ENCODE measurements around the gene POLD2.

The POLD2 gene

DNA sequence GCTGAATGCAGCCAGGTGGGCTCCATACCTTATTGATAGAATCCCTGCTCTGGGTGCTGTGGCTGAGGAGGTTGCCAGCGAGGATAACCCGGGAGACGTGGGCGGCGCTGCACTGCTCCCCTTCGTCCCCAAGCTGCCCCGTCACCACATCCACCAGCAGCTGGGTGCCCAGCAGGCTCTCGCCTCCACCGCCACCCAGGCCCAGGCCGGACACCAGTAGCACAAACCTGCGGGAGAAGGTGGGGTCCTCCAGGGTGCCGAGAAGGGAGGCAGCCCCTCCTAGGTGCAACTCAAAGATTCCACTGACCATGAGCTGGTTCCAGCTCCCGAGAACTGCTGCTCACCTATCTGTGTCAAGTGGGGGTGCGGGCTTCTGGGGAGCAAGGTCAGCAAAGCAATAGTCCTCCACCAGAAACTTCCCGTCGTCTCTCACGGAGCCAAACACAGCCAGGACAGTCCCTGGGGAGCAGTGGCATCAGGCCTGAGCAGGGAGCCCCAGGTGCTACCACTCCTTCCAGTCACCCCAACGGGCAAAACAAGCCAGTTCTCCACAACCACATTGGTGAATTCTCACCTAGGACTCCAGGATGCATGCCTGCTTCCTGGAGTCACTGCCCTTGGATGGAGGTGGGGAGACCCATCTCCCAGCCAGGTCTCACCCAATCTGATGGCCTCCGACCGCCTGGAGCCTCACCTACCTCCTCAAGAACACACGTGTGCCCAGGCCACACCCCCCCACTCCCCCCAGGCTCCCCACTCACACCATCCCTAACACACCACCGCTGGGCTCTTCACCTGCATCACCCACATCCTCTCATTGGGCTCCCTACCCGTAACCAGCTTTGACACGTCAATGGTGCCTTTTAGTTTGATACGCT, 6.3 kb downstream of the POLD2 start:
- Histone ChIP-seq H3K9me3 (ENCODE audit: control insufficient read depth, insufficient read depth, low read length) (no peaks in the 10 kb centered on the region), H3K36me3 (ENCODE audit: insufficient read depth, low read length) (peaks cover 14% of the 10 kb centered on the region; the same call in 1 of the 2 replicates), H3K4me1 (ENCODE audit: insufficient read depth, low read length) (no peaks in the 10 kb centered on the region), H3K9ac (ENCODE audit: low read depth, low read length) (no peak overlapping the region)

DNA sequence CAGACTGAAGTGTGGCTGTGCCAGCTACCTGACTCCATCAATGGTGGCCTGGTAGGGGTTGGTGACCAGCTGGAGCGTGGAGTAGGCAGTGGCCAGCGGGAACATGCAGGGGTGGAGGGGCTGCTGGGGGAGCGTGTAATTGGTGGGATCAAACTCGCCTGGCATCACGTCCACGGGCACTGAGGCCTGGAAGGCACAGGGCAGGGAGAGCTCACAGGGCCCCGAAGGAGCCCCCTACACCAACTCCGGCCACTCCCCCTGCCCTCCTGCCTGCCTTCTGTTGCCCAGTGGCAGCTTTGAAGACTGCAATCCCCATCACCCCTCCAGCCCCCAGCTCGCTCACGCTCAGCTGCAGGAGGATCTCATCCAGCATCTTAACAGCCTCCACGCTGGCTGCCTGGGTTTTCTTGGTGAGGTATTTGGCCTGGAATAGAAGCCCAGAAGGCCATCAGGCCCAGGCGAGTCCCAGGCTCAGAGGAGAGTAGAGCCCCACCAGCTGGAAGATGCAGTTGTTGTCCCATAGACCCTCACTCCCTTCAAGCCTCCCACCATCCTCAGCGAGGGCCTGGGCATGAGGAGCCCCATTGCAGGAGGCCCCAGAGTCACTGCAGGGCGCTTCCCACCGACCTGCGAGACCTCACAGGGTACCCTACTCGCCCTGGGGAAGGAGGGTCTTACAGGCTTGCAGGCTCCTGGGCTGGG, 7.1 kb downstream of the POLD2 start:
- no peaks in the 10 kb centered on the region for H3K9me3 ChIP-seq (ENCODE audit: control insufficient read depth, insufficient read depth, low read length)
- H3K9ac ChIP-seq (ENCODE audit: low read depth, low read length), result no peak overlapping the region
- H3K4me1 ChIP-seq (ENCODE audit: insufficient read depth, low read length), result no peaks in the 10 kb centered on the region
- H3K36me3 ChIP-seq (ENCODE audit: insufficient read depth, low read length), result peaks cover 14% of the 10 kb centered on the region; the same call in 1 of the 2 replicates

DNA sequence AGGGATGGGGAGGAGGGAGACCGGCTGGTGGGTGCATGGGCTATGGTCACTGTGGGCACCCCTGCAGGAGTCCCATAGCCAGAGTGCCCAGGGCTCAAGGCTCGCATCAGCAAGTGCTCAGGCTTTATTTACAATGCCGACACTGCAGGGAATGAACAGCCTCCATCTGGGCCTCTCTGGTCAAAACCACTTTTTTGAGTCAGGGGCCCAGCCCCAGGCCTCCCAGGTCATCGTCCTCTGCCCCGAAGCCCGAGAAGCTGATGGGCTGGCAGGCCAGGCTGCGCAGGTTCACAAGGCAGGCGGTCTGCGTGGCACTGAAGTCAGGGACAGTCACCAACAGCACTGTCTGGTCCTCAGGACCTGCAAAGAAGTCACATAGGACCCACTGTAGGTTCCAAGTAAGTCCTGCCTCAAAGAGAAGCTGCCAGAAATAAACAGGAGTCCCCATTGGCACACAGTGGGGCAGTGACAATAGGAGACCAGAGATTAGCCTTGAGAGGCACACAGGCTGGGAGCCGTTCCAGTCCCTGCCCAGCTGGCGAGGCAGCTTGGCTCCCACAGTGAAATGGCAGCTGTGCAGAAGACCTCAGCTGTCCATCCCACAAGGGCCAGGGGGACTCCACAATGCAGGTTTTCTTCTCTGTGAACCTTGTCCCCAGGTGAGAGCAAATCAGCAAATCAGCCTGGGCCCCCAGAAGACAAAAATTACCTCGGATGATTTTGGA, 8.6 kb downstream of the POLD2 start:
- no peak overlapping the region for H3K9ac ChIP-seq (ENCODE audit: low read depth, low read length)
- H3K9me3 ChIP-seq (ENCODE audit: control insufficient read depth, insufficient read depth, low read length), result no peaks in the 10 kb centered on the region
- peaks cover 6% of the 10 kb centered on the region; the same call in 1 of the 2 replicates for H3K36me3 ChIP-seq (ENCODE audit: insufficient read depth, low read length)
- no peaks in the 10 kb centered on the region for H3K4me1 ChIP-seq (ENCODE audit: insufficient read depth, low read length)

DNA sequence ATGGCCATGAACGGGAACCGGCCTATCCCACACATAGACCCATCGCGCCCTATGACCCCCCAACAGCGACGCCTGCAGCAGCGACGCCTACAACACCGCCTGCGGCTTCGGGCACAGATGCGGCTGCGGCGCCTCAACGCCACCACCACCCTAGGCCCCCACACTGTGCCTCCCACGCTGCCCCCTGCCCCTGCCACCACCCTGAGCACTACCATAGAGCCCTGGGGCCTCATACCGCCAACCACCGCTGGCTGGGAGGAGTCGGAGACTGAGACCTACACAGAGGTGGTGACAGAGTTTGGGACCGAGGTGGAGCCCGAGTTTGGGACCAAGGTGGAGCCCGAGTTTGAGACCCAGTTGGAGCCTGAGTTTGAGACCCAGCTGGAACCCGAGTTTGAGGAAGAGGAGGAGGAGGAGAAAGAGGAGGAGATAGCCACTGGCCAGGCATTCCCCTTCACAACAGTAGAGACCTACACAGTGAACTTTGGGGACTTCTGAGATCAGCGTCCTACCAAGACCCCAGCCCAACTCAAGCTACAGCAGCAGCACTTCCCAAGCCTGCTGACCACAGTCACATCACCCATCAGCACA, 9.5 kb downstream of the POLD2 start:
- H3K9ac ChIP-seq (ENCODE audit: low read depth, low read length), result no peak overlapping the region; the same call in 1 of the 2 replicates
- no peaks in the 10 kb centered on the region for H3K9me3 ChIP-seq (ENCODE audit: control insufficient read depth, insufficient read depth, low read length)
- H3K4me1 ChIP-seq (ENCODE audit: insufficient read depth, low read length), result no peaks in the 10 kb centered on the region
- peaks cover 6% of the 10 kb centered on the region; the same call in 1 of the 2 replicates for H3K36me3 ChIP-seq (ENCODE audit: insufficient read depth, low read length)

DNA sequence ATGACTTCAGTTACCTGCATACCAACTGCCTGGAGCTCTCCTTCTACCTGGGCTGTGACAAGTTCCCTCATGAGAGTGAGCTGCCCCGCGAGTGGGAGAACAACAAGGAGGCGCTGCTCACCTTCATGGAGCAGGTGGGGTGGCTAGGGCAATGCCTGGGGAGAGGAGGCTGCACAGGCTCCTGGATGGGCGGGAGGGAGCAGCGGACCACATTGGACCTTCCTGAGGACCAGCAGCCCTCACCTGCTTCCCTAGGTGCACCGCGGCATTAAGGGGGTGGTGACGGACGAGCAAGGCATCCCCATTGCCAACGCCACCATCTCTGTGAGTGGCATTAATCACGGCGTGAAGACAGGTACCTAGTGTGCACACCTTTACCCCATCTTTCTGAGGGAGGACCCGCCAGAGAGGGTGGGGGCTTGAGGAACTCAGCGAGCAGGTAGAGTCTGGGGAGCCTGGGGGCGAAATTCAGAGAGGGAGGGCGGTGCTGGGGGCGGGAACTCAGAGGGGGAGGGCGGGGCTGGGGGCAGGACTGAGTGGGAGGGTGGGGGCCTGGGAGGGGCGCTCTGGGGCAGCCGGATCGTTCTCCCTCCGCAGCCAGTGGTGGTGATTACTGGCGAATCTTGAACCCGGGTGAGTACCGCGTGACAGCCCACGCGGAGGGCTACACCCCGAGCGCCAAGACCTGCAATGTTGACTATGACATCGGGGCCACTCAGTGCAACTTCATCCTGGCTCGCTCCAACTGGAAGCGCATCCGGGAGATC, 10.2 kb downstream of the POLD2 start:
- Histone ChIP-seq H3K9ac (ENCODE audit: low read depth, low read length) (peak overlapping the region; percentile 31; the same call in 1 of the 2 replicates), H3K9me3 (ENCODE audit: control insufficient read depth, insufficient read depth, low read length) (no peaks in the 10 kb centered on the region), H3K4me1 (ENCODE audit: insufficient read depth, low read length) (no peaks in the 10 kb centered on the region), H3K36me3 (ENCODE audit: insufficient read depth, low read length) (peaks cover 6% of the 10 kb centered on the region; the same call in 1 of the 2 replicates)

DNA sequence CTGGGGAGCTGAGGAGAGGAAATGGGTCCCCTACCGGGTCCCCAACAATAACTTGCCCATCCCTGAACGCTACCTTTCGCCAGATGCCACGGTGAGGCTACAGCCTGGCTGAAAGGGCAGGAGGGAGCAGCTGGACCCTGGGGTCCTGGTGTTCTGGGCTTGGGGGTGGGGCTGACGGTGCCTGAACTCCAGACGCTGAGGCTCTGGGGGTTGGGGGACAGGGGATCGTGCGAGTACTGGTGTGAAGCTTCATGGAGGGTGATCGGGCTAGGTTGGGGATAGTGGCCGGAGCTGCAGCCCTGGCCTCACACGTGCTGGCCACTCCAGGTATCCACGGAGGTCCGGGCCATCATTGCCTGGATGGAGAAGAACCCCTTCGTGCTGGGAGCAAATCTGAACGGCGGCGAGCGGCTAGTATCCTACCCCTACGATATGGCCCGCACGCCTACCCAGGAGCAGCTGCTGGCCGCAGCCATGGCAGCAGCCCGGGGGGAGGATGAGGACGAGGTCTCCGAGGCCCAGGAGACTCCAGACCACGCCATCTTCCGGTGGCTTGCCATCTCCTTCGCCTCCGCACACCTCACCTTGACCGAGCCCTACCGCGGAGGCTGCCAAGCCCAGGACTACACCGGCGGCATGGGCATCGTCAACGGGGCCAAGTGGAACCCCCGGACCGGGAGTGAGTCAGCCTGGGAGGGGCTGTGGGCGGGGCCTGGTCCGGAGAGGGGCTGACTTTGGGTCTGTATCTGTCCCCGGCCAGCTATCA, 10.9 kb downstream of the POLD2 start:
- no peaks in the 10 kb centered on the region for H3K9me3 ChIP-seq (ENCODE audit: control insufficient read depth, insufficient read depth, low read length)
- peaks cover 3% of the 10 kb centered on the region; the same call in 1 of the 2 replicates for H3K36me3 ChIP-seq (ENCODE audit: insufficient read depth, low read length)
- peak overlapping the region; percentile 31; the same call in 1 of the 2 replicates for H3K9ac ChIP-seq (ENCODE audit: low read depth, low read length)
- no peaks in the 10 kb centered on the region for H3K4me1 ChIP-seq (ENCODE audit: insufficient read depth, low read length)

DNA sequence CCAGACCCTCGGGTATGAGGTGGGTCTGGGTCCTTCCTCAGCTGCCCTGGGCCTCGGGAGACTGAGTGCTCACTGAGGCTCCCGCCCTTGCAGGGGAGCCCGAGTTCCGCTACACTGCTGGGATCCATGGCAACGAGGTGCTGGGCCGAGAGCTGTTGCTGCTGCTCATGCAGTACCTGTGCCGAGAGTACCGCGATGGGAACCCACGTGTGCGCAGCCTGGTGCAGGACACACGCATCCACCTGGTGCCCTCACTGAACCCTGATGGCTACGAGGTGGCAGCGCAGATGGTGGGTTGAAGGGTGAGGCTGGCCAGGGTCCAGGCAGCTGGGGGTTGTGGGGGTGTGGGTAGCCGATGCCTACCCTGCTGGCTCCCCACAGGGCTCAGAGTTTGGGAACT, 11.6 kb downstream of the POLD2 start:
- Histone ChIP-seq H3K9ac (ENCODE audit: low read depth, low read length) (no peak overlapping the region), H3K4me1 (ENCODE audit: insufficient read depth, low read length) (no peaks in the 10 kb centered on the region), H3K9me3 (ENCODE audit: control insufficient read depth, insufficient read depth, low read length) (no peaks in the 10 kb centered on the region), H3K36me3 (ENCODE audit: insufficient read depth, low read length) (no peaks in the 10 kb centered on the region; the same call in 1 of the 2 replicates)

DNA sequence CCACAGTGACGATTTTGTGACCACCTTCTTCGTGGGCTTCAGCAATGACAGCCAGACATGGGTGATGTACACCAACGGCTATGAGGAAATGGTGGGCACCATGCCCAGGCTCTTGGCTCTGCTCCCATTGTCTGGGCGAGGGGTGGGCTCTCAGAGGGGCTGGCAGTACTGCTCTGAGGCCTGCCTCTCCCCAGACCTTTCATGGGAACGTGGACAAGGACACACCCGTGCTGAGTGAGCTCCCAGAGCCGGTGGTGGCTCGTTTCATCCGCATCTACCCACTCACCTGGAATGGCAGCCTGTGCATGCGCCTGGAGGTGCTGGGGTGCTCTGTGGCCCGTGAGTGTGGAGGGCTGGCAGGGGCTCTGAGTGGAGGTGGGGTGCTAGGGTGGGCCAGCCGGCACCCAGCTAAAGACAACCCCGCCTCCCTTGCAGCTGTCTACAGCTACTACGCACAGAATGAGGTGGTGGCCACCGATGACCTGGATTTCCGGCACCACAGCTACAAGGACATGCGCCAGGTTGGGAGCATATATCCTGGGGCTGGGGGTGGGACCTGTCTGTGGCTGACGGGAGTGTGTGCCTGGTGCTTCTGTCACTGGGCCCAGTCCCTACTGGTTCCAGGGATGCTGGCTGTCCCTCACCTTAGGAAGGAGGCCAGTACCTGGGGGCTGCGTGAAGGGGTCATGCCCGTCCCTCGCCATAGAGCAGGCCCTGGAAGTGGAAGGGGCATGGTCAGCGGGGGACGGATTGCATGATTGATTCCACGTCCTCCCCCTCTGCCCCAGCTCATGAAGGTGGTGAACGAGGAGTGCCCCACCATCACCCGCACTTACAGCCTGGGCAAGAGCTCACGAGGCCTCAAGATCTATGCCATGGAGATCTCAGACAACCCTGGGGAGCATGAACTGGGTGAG, 12.4 kb downstream of the POLD2 start:
- H3K9ac ChIP-seq (ENCODE audit: low read depth, low read length), result no peak overlapping the region
- no peaks in the 10 kb centered on the region for H3K9me3 ChIP-seq (ENCODE audit: control insufficient read depth, insufficient read depth, low read length)
- H3K36me3 ChIP-seq (ENCODE audit: insufficient read depth, low read length), result no peaks in the 10 kb centered on the region; the same call in 1 of the 2 replicates
- no peaks in the 10 kb centered on the region for H3K4me1 ChIP-seq (ENCODE audit: insufficient read depth, low read length)

DNA sequence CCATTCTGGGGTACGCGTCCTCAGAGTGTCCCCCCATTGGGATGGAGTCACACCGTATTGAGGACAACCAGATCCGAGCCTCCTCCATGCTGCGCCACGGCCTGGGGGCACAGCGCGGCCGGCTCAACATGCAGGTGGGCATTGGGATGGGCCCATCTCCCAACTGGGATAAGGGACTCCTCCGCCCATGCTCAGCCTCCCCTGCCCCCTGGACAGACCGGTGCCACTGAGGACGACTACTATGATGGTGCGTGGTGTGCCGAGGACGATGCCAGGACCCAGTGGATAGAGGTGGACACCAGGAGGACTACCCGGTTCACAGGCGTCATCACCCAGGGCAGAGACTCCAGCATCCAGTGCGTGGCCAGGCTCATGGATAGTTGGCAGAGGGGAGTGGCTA, 13.4 kb downstream of the POLD2 start:
- H3K4me1 ChIP-seq (ENCODE audit: insufficient read depth, low read length), result 0 out of 2 replicates have a peak, but pooled peaks cover 6% of the 10 kb centered on the region

DNA sequence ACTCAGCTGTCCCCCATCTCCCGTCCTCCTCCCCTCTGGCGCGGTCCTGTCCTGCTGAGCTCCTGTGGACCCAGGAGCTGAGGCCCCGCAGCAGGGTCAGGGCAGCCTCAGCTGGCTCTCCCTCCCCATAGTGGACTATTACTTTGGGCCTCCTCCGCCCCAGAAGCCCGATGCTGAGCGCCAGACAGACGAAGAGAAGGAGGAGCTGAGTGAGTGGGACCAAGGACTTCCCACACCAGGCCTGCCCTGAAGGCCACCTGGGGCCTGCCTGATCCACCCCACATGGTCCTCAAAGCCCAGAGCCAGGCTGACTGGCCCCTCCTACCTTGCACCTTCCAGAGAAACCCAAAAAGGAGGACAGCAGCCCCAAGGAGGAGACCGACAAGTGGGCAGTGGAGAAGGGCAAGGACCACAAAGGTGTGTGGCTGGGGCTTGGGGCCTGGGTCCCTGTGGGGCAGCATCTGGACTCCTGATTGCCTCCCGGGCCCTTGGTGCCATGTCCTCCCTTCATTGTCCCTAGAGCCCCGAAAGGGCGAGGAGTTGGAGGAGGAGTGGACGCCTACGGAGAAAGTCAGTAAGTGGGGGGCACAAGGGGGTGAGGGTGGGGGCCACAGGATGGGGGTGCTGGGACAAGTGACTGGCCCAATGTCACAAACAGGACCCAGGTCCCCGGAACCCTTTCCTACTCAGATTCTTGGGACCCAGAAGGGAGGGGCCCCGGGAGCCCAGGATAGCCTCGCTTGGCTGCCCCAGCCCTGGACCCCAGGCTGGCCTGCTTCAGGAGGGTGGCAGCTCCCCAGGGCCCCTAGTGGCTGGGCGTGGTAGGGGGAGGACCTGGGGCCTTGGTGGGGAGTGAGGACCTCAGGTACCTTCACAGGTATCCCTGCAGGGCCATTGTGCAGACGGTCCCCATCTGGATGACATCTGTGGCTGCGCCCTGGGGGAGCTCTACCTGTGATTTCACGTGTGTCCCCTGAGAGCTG, 14.3 kb downstream of the POLD2 start:
- H3K9ac ChIP-seq (ENCODE audit: low read depth, low read length), result no peak overlapping the region
- no peaks in the 10 kb centered on the region for H3K9me3 ChIP-seq (ENCODE audit: control insufficient read depth, insufficient read depth, low read length)
- no peaks in the 10 kb centered on the region for H3K36me3 ChIP-seq (ENCODE audit: insufficient read depth, low read length)
- H3K4me1 ChIP-seq (ENCODE audit: insufficient read depth, low read length), result 0 out of 2 replicates have a peak, but pooled peaks cover 6% of the 10 kb centered on the region

More for the DNA sequence above, 13.4 kb downstream of the POLD2 start:
- Histone ChIP-seq H3K9me3 (ENCODE audit: control insufficient read depth, insufficient read depth, low read length) (no peaks in the 10 kb centered on the region), H3K9ac (ENCODE audit: low read depth, low read length) (no peak overlapping the region), H3K36me3 (ENCODE audit: insufficient read depth, low read length) (no peaks in the 10 kb centered on the region; the same call in 1 of the 2 replicates)

All from ES-I3 (cell line).